H9 (cell line): ENCODE measurements around the gene DYDC1. TPM values are rescaled to one million over a fixed set of nuclear protein-coding genes. Genes with fewer than 3 reads are reported as not detected.

ENCODE experiments used
- DNase-seq: peaks from one replicate; pipeline ENCODE4 v3.0.0-alpha.2; 2017
- H2AFZ ChIP-seq: one replicate; pipeline ENCODE4 v1.6.1; 2013; ENCODE audit warnings: mild to moderate bottlenecking, low read length, control low read depth, moderate library complexity
- H2AK5ac ChIP-seq: 2 replicates; pipeline ENCODE4 v1.6.1; 2013; ENCODE audit warnings: low read length, control low read depth, mixed read lengths; ENCODE audit not compliant: insufficient read length
- H2BK120ac ChIP-seq: one replicate; pipeline ENCODE4 v1.6.1; 2013; ENCODE audit warnings: low read depth, mild to moderate bottlenecking, low read length, control low read depth, inconsistent platforms; ENCODE audit not compliant: poor library complexity, severe bottlenecking
- H2BK12ac ChIP-seq: 2 replicates; pipeline ENCODE4 v1.6.1; 2013; ENCODE audit warnings: low read length, control low read depth, mixed read lengths, low read depth; ENCODE audit not compliant: insufficient read length
- H2BK15ac ChIP-seq: 2 replicates; pipeline ENCODE4 v1.6.1; 2013; ENCODE audit warnings: low read depth, low read length, control low read depth
- H2BK20ac ChIP-seq: one replicate; pipeline ENCODE4 v1.6.1; 2013; ENCODE audit warnings: low read depth, mild to moderate bottlenecking, low read length, control low read depth, inconsistent platforms; ENCODE audit not compliant: poor library complexity, severe bottlenecking
- H2BK5ac ChIP-seq: 2 replicates; pipeline ENCODE4 v1.6.1; 2013; ENCODE audit warnings: low read length, control low read depth, mixed read lengths; ENCODE audit not compliant: insufficient read length
- H3K14ac ChIP-seq: 2 replicates; pipeline ENCODE4 v1.6.1; 2013; ENCODE audit warnings: low read length, control low read depth; ENCODE audit not compliant: insufficient read depth
- H3K18ac ChIP-seq: 2 replicates; pipeline ENCODE4 v1.6.1; 2013; ENCODE audit warnings: low read depth, mild to moderate bottlenecking, mixed read lengths, low read length, control low read depth; ENCODE audit not compliant: insufficient read length
- H3K23ac ChIP-seq: 2 replicates; pipeline ENCODE4 v1.6.1; 2013; ENCODE audit warnings: low read length, control low read depth, mixed read lengths, low read depth; ENCODE audit not compliant: insufficient read length
- H3K23me2 ChIP-seq: 2 replicates; pipeline ENCODE4 v1.6.1; 2013; ENCODE audit warnings: low read depth, mild to moderate bottlenecking, mixed read lengths, low read length, control low read depth; ENCODE audit not compliant: insufficient read length, poor library complexity, severe bottlenecking
- H3K27ac ChIP-seq: 2 replicates; pipeline ENCODE4 v1.5.1; 2013; ENCODE audit warnings: low read length, control low read depth, mixed read lengths, low read depth; ENCODE audit not compliant: insufficient read length
- H3K27me3 ChIP-seq: 2 replicates; pipeline ENCODE4 v1.6.1; 2013; ENCODE audit warnings: low read length, control low read depth, inconsistent platforms; ENCODE audit not compliant: insufficient read depth
- H3K4ac ChIP-seq: 2 replicates; pipeline ENCODE4 v1.6.1; 2013; ENCODE audit warnings: low read depth, mild to moderate bottlenecking, control low read depth, inconsistent platforms, low read length, moderate library complexity
- H3K4me1 ChIP-seq: 2 replicates; pipeline ENCODE4 v1.6.1; 2013; ENCODE audit warnings: low read length, control low read depth, inconsistent platforms; ENCODE audit not compliant: insufficient read depth
- H3K4me2 ChIP-seq: 2 replicates; pipeline ENCODE4 v1.6.1; 2013; ENCODE audit warnings: low read length, control low read depth, mixed read lengths; ENCODE audit not compliant: insufficient read length, insufficient read depth
- H3K56ac ChIP-seq: 2 replicates; pipeline ENCODE4 v1.6.1; 2013; ENCODE audit warnings: low read depth, mild to moderate bottlenecking, mixed read lengths, low read length, control low read depth; ENCODE audit not compliant: insufficient read length
- H3K79me1 ChIP-seq: 2 replicates; pipeline ENCODE4 v1.6.1; 2013; ENCODE audit warnings: low read depth, mild to moderate bottlenecking, moderate library complexity, low read length, control low read depth, inconsistent platforms; ENCODE audit not compliant: insufficient read depth, poor library complexity, severe bottlenecking
- H3K79me2 ChIP-seq: 2 replicates; pipeline ENCODE4 v1.6.1; 2013; ENCODE audit warnings: low read length, control low read depth, inconsistent platforms; ENCODE audit not compliant: insufficient read depth
- H3K9ac ChIP-seq: 2 replicates; pipeline ENCODE4 v1.6.1; 2013; ENCODE audit warnings: low read length, control low read depth, mixed read lengths; ENCODE audit not compliant: insufficient read length; ENCODE audit errors: extremely low read depth
- H3K9me3 ChIP-seq: one replicate; pipeline ENCODE4 v1.6.1; 2013; ENCODE audit warnings: low read depth, low read length, inconsistent platforms; ENCODE audit not compliant: control insufficient read depth
- H3T11ph ChIP-seq: one replicate; pipeline ENCODE4 v1.6.1; 2013; ENCODE audit warnings: mild to moderate bottlenecking, low read length, control low read depth, inconsistent platforms
- H4K20me1 ChIP-seq: one replicate; pipeline ENCODE4 v1.6.1; 2013; ENCODE audit not compliant: control insufficient read depth, insufficient read length, insufficient read depth
- H4K5ac ChIP-seq: 2 replicates; pipeline ENCODE4 v1.6.1; 2013; ENCODE audit warnings: low read depth, mild to moderate bottlenecking, mixed read lengths, low read length, control low read depth; ENCODE audit not compliant: insufficient read length
- H4K8ac ChIP-seq: replicated peaks from 2 replicates; pipeline ENCODE4 v1.6.1; 2013; ENCODE audit warnings: low read length, control low read depth, mixed read lengths, low read depth; ENCODE audit not compliant: insufficient read length
- H4K91ac ChIP-seq: 2 replicates; pipeline ENCODE4 v1.6.1; 2013; ENCODE audit warnings: low read depth, mild to moderate bottlenecking, moderate library complexity, mixed read lengths, low read length, control low read depth; ENCODE audit not compliant: insufficient read length
- H3K27ac Mint-ChIP-seq, 3 experiments: 2 replicates in 2 of 3; 3 replicates in 1 of 3; pipeline ENCODE4 v1.8.0; 2020 to 2021; ENCODE audit warnings: mixed read lengths in 3 of 3, mild to moderate bottlenecking in 1 of 3, moderate library complexity in 1 of 3
- H3K27me3 Mint-ChIP-seq: 2 replicates; pipeline ENCODE4 v1.8.0; 2021; ENCODE audit warnings: low read depth, mild to moderate bottlenecking, moderate library complexity, mixed read lengths
- H3K36me3 Mint-ChIP-seq, 3 experiments: 2 replicates in 2 of 3; 3 replicates in 1 of 3; pipeline ENCODE4 v1.8.0; 2020 to 2021; ENCODE audit warnings: low read depth in 3 of 3, mixed read lengths in 3 of 3; ENCODE audit not compliant: insufficient read depth in 1 of 3
- H3K4me1 Mint-ChIP-seq, 2 experiments: 2 replicates each; pipeline ENCODE4 v1.8.0; 2020; ENCODE audit warnings: mixed read lengths in 2 of 2
- H3K4me3 Mint-ChIP-seq, 2 experiments: 2 replicates in 1 of 2; 3 replicates in 1 of 2; pipeline ENCODE4 v1.8.0; 2020 to 2021; ENCODE audit warnings: mild to moderate bottlenecking in 2 of 2, mixed read lengths in 2 of 2, moderate library complexity in 1 of 2
- H3K9me3 Mint-ChIP-seq, 2 experiments: 2 replicates in 1 of 2; 3 replicates in 1 of 2; pipeline ENCODE4 v1.8.0; 2020; ENCODE audit warnings: mild to moderate bottlenecking in 2 of 2, mixed read lengths in 2 of 2, moderate library complexity in 1 of 2
- CTCF ChIP-seq: fragments of 200-600 bp; sonication (generic); conservative IDR thresholded peaks from 3 replicates; pipeline ENCODE4 v1.8.0; 2021; ENCODE audit warnings: antibody characterized with exemption, mild to moderate bottlenecking
- WGBS: extraction: QIAGEN DNeasy Blood & Tissue Kit; methylation state at CpG from one replicate; pipeline ENCODE4 v1.1.7; 2013; ENCODE audit warnings: missing lambda C conversion rate, low lambda C conversion rate, mixed read lengths; ENCODE audit not compliant: insufficient read length; ENCODE audit errors: extremely low coverage; 5-methylcytosine and 5-hydroxymethylcytosine counted together
- total RNA-seq: library from RNA; stranded (reverse); gene quantifications from 2 replicates; pipeline ENCODE4 v1.2.1, GENCODE V29; 2021

Gene DYDC1
- total RNA-seq, 1 experiment from 2014 or later: not detected

GRCh38 chr10:80289451-80290287, 66.9 kb downstream of the DYDC1 start, which contains the start of gene MAT1A:
Gene MAT1A, minus strand, starts transcription at chr10:80289658. Its CDS starts 235 bp downstream, at chr10:80289423.
- no peaks in the 10 kb centered on the region; a peak in 1 of 7 replicates for H3K36me3 Mint-ChIP-seq
- Histone ChIP-seq H2BK12ac (no peak within 1 kb of the TSS), H3K27me3 (no peaks in the 10 kb centered on the region; the same call in 1 of the 2 replicates), H2BK120ac (no peak within 1 kb of the TSS), H3K18ac (no peak within 1 kb of the TSS), H3K9ac (no peak within 1 kb of the TSS), H3T11ph (no peak within 1 kb of the TSS), H2BK5ac (no peak within 1 kb of the TSS), H4K5ac (no peak within 1 kb of the TSS), H4K20me1 (no peaks in the 10 kb centered on the region), H4K91ac (no peak within 1 kb of the TSS), H3K27ac (no peak within 1 kb of the TSS), H3K14ac (peak within 1 kb of the TSS; percentile 21; the same call in 1 of the 2 replicates), H2BK15ac (no peak within 1 kb of the TSS), H2AFZ (peak within 1 kb of the TSS; percentile 95), H2BK20ac (no peak within 1 kb of the TSS), H3K79me2 (no peaks in the 10 kb centered on the region), H3K4ac (no peak within 1 kb of the TSS), H4K8ac (no peak within 1 kb of the TSS), H3K79me1 (no peaks in the 10 kb centered on the region), H3K4me1 (no peaks in the 10 kb centered on the region; the same call in 1 of the 2 replicates), H3K23me2 (no peaks in the 10 kb centered on the region), H3K23ac (no peak within 1 kb of the TSS), H3K56ac (no peak within 1 kb of the TSS), H3K9me3 (no peaks in the 10 kb centered on the region), H3K4me2 (peak within 1 kb of the TSS; percentile 8), H2AK5ac (peak within 1 kb of the TSS; percentile 22)
- H3K4me3 Mint-ChIP-seq: peak within 1 kb of the TSS; percentile 0 to 38; a peak in 3 of 5 replicates
- peaks cover 33% of the 10 kb centered on the region for H3K27me3 Mint-ChIP-seq
- DNase-seq: peak; percentile 66
- TF ChIP-seq CTCF: peak; percentile 42
- H3K9me3 Mint-ChIP-seq: no peaks in the 10 kb centered on the region
- no CpG with 5 or more reads among the region's 9 CpGs for WGBS
- peaks cover 6 to 10% of the 10 kb centered on the region in 2 experiments for H3K4me1 Mint-ChIP-seq
- no peak within 1 kb of the TSS; a peak in 1 of 7 replicates for H3K27ac Mint-ChIP-seq
